Astrocyte (in vitro differentiated cells and primary cell): Measurements from ENCODE around the gene NOX3.

Experiments used
- CTCF ChIP-seq: IDR thresholded peaks from 2 replicates; pipeline ENCODE4 v1.5.1; 2011; ENCODE audit warnings: low read depth, mild to moderate bottlenecking, inconsistent platforms, low read length, moderate library complexity; ENCODE audit not compliant: insufficient read depth
- EZH2 ChIP-seq: IDR thresholded peaks from 2 replicates; pipeline ENCODE4 v1.6.1; 2012; ENCODE audit warnings: mild to moderate bottlenecking, low read length, inconsistent platforms; ENCODE audit not compliant: insufficient read depth

- TF ChIP-seq CTCF (no peak), EZH2 (no peak)
These were observed 81.0 kb downstream of the NOX3 start for GRCh38 chr6:155374681-155375080.
